ENCODE data around the gene BDKRB1.
"Not testable (repeated sequence)": the region's sequence is repeated elsewhere in the genome, so short reads cannot be mapped to it uniquely, and the experiment has no call there.

The BDKRB1 gene

DNA sequence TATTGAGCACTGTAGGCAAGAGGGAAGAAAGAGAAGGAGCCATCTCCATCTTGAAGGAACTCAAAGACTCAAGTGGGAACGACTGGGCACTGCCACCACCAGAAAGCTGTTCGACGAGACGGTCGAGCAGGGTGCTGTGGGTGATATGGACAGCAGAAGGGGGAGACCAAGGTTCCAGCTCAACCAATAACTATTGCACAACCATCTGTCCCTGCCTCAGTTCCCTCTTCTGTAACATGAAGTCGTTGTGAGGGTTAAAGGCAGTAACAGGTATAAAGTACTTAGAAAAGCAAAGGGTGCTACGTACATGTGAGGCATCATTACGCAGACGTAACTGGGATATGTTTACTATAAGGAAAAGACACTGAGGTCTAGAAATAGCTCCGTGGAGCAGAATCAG lies 13.9 kb upstream of the BDKRB1 start:
- Histone ChIP-seq H3K79me2 (ENCODE audit: control insufficient read depth, low read length) (no peaks in the 10 kb centered on the region), H3K9me3 (ENCODE audit: control insufficient read depth, insufficient read depth, low read length) (no peaks in the 10 kb centered on the region), H3K4me3 (ENCODE audit: low read length) (no peak overlapping the region), H3K27me3 (ENCODE audit: control insufficient read depth, low read length) (peaks cover 8% of the 10 kb centered on the region), H3K27ac (ENCODE audit: low read depth, low read length) (no peak overlapping the region), H3K4me2 (ENCODE audit: low read length) (no peak overlapping the region), H3K9me2 (replicated peaks; ENCODE audit: control insufficient read depth, low read length) (no peaks in the 10 kb centered on the region), H3K36me3 (ENCODE audit: control insufficient read depth, low read length) (no peaks in the 10 kb centered on the region), H4K20me1 (ENCODE audit: control insufficient read depth, insufficient read depth, low read depth, low read length) (no peaks in the 10 kb centered on the region), H3F3A (ENCODE audit: control insufficient read depth, insufficient read depth) (no peaks in the 10 kb centered on the region), H3K4me1 (ENCODE audit: control insufficient read depth, low read length) (no peaks in the 10 kb centered on the region)
- no peak for TF ChIP-seq EZH2phosphoT487 (IDR thresholded peaks at IDR 0.05; ENCODE audit: borderline replicate concordance, low read length)
- no peak for TF ChIP-seq CTCF (IDR thresholded peaks at IDR 0.05; ENCODE audit: low read depth, low read length, poor library complexity, severe bottlenecking)

DNA sequence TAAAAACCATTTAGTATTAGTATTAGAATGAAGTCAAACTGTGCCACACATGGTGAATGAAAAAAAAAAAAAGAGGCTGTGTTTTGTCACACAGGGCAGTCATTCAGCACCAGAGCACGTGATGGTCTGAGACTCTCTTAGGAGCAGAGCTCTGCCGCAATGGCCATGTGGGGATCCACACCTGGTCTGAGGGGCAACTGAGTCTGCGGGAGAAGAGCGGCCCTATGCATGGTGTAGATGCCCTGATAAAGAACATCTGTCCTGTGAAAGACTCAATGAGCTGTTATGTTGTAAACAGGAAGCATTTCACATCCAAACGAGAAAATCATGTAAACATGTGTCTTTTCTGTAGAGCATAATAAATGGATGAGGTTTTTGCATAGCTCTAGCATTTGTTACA lies 12.2 kb upstream of the BDKRB1 start:
- H3K9me3 ChIP-seq (ENCODE audit: control insufficient read depth, insufficient read depth, low read length): no peaks in the 10 kb centered on the region
- TF ChIP-seq CTCF (IDR thresholded peaks at IDR 0.05; ENCODE audit: low read depth, low read length, poor library complexity, severe bottlenecking): no peak
- no peak for TF ChIP-seq EZH2phosphoT487 (IDR thresholded peaks at IDR 0.05; ENCODE audit: borderline replicate concordance, low read length)
- no peak overlapping the region for H3K4me3 ChIP-seq (ENCODE audit: low read length)
- H3K27ac ChIP-seq (ENCODE audit: low read depth, low read length): no peak overlapping the region
- no peaks in the 10 kb centered on the region for H3K4me1 ChIP-seq (ENCODE audit: control insufficient read depth, low read length)
- no peaks in the 10 kb centered on the region for H3K36me3 ChIP-seq (ENCODE audit: control insufficient read depth, low read length)
- no peaks in the 10 kb centered on the region for H3K79me2 ChIP-seq (ENCODE audit: control insufficient read depth, low read length)
- peaks cover 3% of the 10 kb centered on the region; the same call in 1 of the 2 replicates for H3K27me3 ChIP-seq (ENCODE audit: control insufficient read depth, low read length)
- H3F3A ChIP-seq (ENCODE audit: control insufficient read depth, insufficient read depth): no peaks in the 10 kb centered on the region
- H4K20me1 ChIP-seq (ENCODE audit: control insufficient read depth, insufficient read depth, low read depth, low read length): no peaks in the 10 kb centered on the region
- H3K9me2 ChIP-seq (replicated peaks; ENCODE audit: control insufficient read depth, low read length): no peaks in the 10 kb centered on the region
- H3K4me2 ChIP-seq (ENCODE audit: low read length): no peak overlapping the region

DNA sequence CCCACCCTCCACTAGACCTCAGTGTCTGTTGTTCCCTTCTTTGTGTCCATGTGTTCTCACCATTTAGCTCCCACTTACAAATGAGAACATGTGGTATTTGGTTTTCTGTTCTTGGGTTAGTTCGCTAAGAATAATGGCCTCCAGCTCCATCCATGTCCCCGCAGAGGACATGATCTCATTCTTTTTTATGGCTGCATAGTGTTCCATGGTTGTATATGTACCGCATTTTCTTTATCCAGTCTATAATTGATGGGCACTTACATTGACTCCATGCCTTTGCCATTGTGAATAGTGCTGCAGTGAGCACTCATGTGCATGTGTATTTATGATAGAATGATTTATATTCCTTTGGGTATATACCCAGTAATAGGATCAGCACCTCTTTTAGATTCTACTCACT lies 10.9 kb upstream of the BDKRB1 start:
- not testable (repeated sequence) for H3K36me3 ChIP-seq (ENCODE audit: control insufficient read depth, low read length); H3K27ac ChIP-seq (ENCODE audit: low read depth, low read length); H3K9me2 ChIP-seq (replicated peaks; ENCODE audit: control insufficient read depth, low read length); H3K79me2 ChIP-seq (ENCODE audit: control insufficient read depth, low read length); H4K20me1 ChIP-seq (ENCODE audit: control insufficient read depth, insufficient read depth, low read depth, low read length); H3K9me3 ChIP-seq (ENCODE audit: control insufficient read depth, insufficient read depth, low read length); H3K4me3 ChIP-seq (ENCODE audit: low read length); H3K4me2 ChIP-seq (ENCODE audit: low read length); H3K27me3 ChIP-seq (ENCODE audit: control insufficient read depth, low read length); H3F3A ChIP-seq (ENCODE audit: control insufficient read depth, insufficient read depth); H3K4me1 ChIP-seq (ENCODE audit: control insufficient read depth, low read length)

GRCh38 chr14:96245710-96246538 lies 10.1 kb upstream of the BDKRB1 start:
- H4K20me1 ChIP-seq (ENCODE audit: control insufficient read depth, insufficient read depth, low read depth, low read length): no peaks in the 10 kb centered on the region
- no peak overlapping the region for H3K4me3 ChIP-seq (ENCODE audit: low read length)
- no peaks in the 10 kb centered on the region for H3K4me1 ChIP-seq (ENCODE audit: control insufficient read depth, low read length)
- H3K27me3 ChIP-seq (ENCODE audit: control insufficient read depth, low read length): no peaks in the 10 kb centered on the region
- H3K9me2 ChIP-seq (replicated peaks; ENCODE audit: control insufficient read depth, low read length): no peaks in the 10 kb centered on the region
- H3K79me2 ChIP-seq (ENCODE audit: control insufficient read depth, low read length): no peaks in the 10 kb centered on the region
- no peaks in the 10 kb centered on the region for H3K36me3 ChIP-seq (ENCODE audit: control insufficient read depth, low read length)
- H3F3A ChIP-seq (ENCODE audit: control insufficient read depth, insufficient read depth): no peaks in the 10 kb centered on the region
- no peak for TF ChIP-seq EZH2phosphoT487 (IDR thresholded peaks at IDR 0.05; ENCODE audit: borderline replicate concordance, low read length)
- no peak for TF ChIP-seq CTCF (IDR thresholded peaks at IDR 0.05; ENCODE audit: low read depth, low read length, poor library complexity, severe bottlenecking)
- H3K9me3 ChIP-seq (ENCODE audit: control insufficient read depth, insufficient read depth, low read length): no peaks in the 10 kb centered on the region
- no peak overlapping the region for H3K4me2 ChIP-seq (ENCODE audit: low read length)
- no peak overlapping the region for H3K27ac ChIP-seq (ENCODE audit: low read depth, low read length)

All from DOHH2 (cell line).